Measurements from ENCODE around the gene CDC20B.

DNA sequence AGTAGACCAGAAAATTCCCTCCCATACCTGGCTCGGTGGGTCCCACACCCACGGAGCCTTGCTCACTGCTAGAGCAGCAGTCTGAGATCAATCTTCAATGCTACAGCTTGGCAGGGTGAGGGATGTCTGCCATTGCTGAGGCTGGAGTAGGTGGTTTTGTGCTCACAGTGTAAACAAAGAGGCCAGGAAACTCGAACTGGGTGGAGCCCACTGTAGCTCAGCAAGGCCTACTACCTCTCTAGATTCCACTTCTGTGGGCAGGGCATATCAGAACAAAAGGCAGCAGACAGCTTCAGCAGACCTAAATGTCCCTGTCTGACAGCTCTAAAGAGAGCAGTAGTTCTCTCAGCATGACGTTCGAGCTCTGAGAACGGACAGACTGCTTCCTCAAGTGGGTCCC, 76.1 kb downstream of the CDC20B start:
- TF ChIP-seq POLR2A (IDR thresholded peaks at IDR 0.05), result no peak
- TF ChIP-seq, protein P1, sequence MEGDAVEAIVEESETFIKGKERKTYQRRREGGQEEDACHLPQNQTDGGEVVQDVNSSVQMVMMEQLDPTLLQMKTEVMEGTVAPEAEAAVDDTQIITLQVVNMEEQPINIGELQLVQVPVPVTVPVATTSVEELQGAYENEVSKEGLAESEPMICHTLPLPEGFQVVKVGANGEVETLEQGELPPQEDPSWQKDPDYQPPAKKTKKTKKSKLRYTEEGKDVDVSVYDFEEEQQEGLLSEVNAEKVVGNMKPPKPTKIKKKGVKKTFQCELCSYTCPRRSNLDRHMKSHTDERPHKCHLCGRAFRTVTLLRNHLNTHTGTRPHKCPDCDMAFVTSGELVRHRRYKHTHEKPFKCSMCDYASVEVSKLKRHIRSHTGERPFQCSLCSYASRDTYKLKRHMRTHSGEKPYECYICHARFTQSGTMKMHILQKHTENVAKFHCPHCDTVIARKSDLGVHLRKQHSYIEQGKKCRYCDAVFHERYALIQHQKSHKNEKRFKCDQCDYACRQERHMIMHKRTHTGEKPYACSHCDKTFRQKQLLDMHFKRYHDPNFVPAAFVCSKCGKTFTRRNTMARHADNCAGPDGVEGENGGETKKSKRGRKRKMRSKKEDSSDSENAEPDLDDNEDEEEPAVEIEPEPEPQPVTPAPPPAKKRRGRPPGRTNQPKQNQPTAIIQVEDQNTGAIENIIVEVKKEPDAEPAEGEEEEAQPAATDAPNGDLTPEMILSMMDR (IDR thresholded peaks at IDR 0.05 in 4 of 5, conservative IDR thresholded peaks at IDR 0.05 in 1 of 5), result no peak

Measured in gastrocnemius medialis (tissue), 4 donors.